GM18870 (cell line): ENCODE measurements around the gene HIVEP3.

Experiments
- ATAC-seq: cut with Tn5 transposase; IDR thresholded peaks from one replicate; pipeline ENCODE4 v1.9.1; 2021; ENCODE audit warnings: moderate library complexity; ENCODE audit not compliant: unreplicated experiment

Gene HIVEP3

GRCh38 chr1:41894808-41895483, 23.8 kb downstream of the HIVEP3 start:
- no peak for ATAC-seq

- ATAC-seq = no peak
Measured at GRCh38 chr1:41894101-41894807, 24.5 kb downstream of the HIVEP3 start.

GRCh38 chr1:41892301-41892781, 26.4 kb downstream of the HIVEP3 start:
- no peak for ATAC-seq

GRCh38 chr1:41891199-41891896, 27.4 kb downstream of the HIVEP3 start:
- ATAC-seq = peak; percentile 74

GRCh38 chr1:41890825-41891198, 27.9 kb downstream of the HIVEP3 start:
- ATAC-seq = no peak

GRCh38 chr1:41889506-41890414, 29.0 kb downstream of the HIVEP3 start:
- ATAC-seq = no peak

GRCh38 chr1:41888756-41889155, 30.0 kb downstream of the HIVEP3 start:
- no peak for ATAC-seq

GRCh38 chr1:41887365-41887764, 31.4 kb downstream of the HIVEP3 start:
- ATAC-seq = no peak

- no peak for ATAC-seq
Measured at GRCh38 chr1:41884256-41885230, 34.2 kb downstream of the HIVEP3 start.

GRCh38 chr1:41883507-41883906, 35.2 kb downstream of the HIVEP3 start:
- ATAC-seq = no peak

GRCh38 chr1:41882486-41882885, 36.2 kb downstream of the HIVEP3 start:
- ATAC-seq = no peak

- ATAC-seq = no peak
Measured at GRCh38 chr1:41882068-41882477, 36.6 kb downstream of the HIVEP3 start.

GRCh38 chr1:41880950-41881885, 37.5 kb downstream of the HIVEP3 start:
- no peak for ATAC-seq

GRCh38 chr1:41880261-41880660, 38.5 kb downstream of the HIVEP3 start:
- ATAC-seq = no peak

- ATAC-seq = no peak
Measured at GRCh38 chr1:41879617-41880016, 39.1 kb downstream of the HIVEP3 start.

- ATAC-seq = no peak
Measured at GRCh38 chr1:41878911-41879310, 39.8 kb downstream of the HIVEP3 start.

- ATAC-seq = no peak
Measured at GRCh38 chr1:41878495-41878894, 40.2 kb downstream of the HIVEP3 start.

GRCh38 chr1:41876576-41877445, 41.9 kb downstream of the HIVEP3 start:
- ATAC-seq = no peak
